ENCODE measurements around the gene CGRRF1.

CGRRF1 gene

DNA sequence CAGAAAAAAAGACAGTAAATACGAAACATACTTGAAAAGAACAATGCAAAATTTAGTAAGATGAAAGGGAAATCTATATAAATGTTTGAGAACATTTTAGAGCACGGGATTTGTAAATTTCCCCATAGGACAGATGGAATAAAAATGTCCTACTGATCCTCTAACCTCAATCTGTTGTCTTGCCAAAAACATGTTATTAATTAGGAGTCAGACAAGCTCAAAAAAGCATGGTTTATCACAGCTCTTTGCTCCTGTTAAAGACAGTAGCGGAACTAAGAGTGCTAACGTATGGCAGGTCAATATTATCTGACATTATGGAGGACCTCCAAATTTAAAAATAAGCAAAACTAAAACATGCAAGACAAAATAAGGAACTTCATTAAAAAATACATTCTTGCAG lies 33.8 kb upstream of the CGRRF1 start:
- Histone ChIP-seq H3K4me1 (peaks cover 3% of the 10 kb centered on the region; the same call in 1 of the 2 replicates), H3K27me3 (no peaks in the 10 kb centered on the region), H3K36me3 (peaks cover 67% of the 10 kb centered on the region), H4K20me1 (no peaks in the 10 kb centered on the region), H3K9ac (no peak overlapping the region), H3K9me3 (no peaks in the 10 kb centered on the region), H3K4me2 (no peak overlapping the region), H3K4me3 (no peak overlapping the region), H3K27ac (no peak overlapping the region)
- TF ChIP-seq Cebpa-rat (IDR thresholded peaks at IDR 0.05): no peak

- H3K4me3 ChIP-seq: no peak overlapping the region
- no peak overlapping the region for H3K27ac ChIP-seq
- TF ChIP-seq Cebpa-rat (IDR thresholded peaks at IDR 0.05): no peak
- no peak overlapping the region for H3K4me2 ChIP-seq
- no peaks in the 10 kb centered on the region for H3K9me3 ChIP-seq
- peaks cover 75% of the 10 kb centered on the region for H3K36me3 ChIP-seq
- no peak overlapping the region for H3K9ac ChIP-seq
- no peaks in the 10 kb centered on the region for H3K27me3 ChIP-seq
- H4K20me1 ChIP-seq: peaks cover 18% of the 10 kb centered on the region
- peaks cover 13% of the 10 kb centered on the region for H3K4me1 ChIP-seq
Measured at GRCh38 chr14:54478636-54479215, 31.0 kb upstream of the CGRRF1 start.

GRCh38 chr14:54480830-54481562 lies 28.7 kb upstream of the CGRRF1 start:
- no peak overlapping the region for H3K4me2 ChIP-seq

GRCh38 chr14:54481695-54482094 lies 28.0 kb upstream of the CGRRF1 start:
- H3K27ac ChIP-seq: no peak overlapping the region
- peaks cover 47% of the 10 kb centered on the region for H4K20me1 ChIP-seq
- TF ChIP-seq Cebpa-rat (IDR thresholded peaks at IDR 0.05): no peak
- H3K9me3 ChIP-seq: peaks cover 3% of the 10 kb centered on the region; the same call in 1 of the 2 replicates
- H3K9ac ChIP-seq: no peak overlapping the region
- no peak overlapping the region for H3K4me3 ChIP-seq
- H3K4me2 ChIP-seq: no peak overlapping the region
- H3K27me3 ChIP-seq: no peaks in the 10 kb centered on the region
- peaks cover 30% of the 10 kb centered on the region for H3K4me1 ChIP-seq
- peaks cover 57% of the 10 kb centered on the region for H3K36me3 ChIP-seq

More at GRCh38 chr14:54480830-54481562, 28.7 kb upstream of the CGRRF1 start:
- H3K9me3 ChIP-seq: peaks cover 3% of the 10 kb centered on the region; the same call in 1 of the 2 replicates
- no peak overlapping the region for H3K9ac ChIP-seq
- no peak overlapping the region for H3K27ac ChIP-seq
- H3K4me1 ChIP-seq: peaks cover 25% of the 10 kb centered on the region
- peaks cover 40% of the 10 kb centered on the region for H4K20me1 ChIP-seq
- H3K27me3 ChIP-seq: no peaks in the 10 kb centered on the region
- H3K4me3 ChIP-seq: no peak overlapping the region
- TF ChIP-seq Cebpa-rat (IDR thresholded peaks at IDR 0.05): no peak
- H3K36me3 ChIP-seq: peaks cover 59% of the 10 kb centered on the region

- peak overlapping the region; percentile 24; the same call in 1 of the 2 replicates for H3K4me2 ChIP-seq
- H4K20me1 ChIP-seq: peaks cover 57% of the 10 kb centered on the region
- no peak overlapping the region for H3K4me3 ChIP-seq
- H3K9me3 ChIP-seq: peaks cover 3% of the 10 kb centered on the region; the same call in 1 of the 2 replicates
- no peaks in the 10 kb centered on the region for H3K27me3 ChIP-seq
- H3K36me3 ChIP-seq: peaks cover 56% of the 10 kb centered on the region
- peaks cover 44% of the 10 kb centered on the region for H3K4me1 ChIP-seq
- no peak overlapping the region for H3K9ac ChIP-seq
- H3K27ac ChIP-seq: no peak overlapping the region
- TF ChIP-seq Cebpa-rat (IDR thresholded peaks at IDR 0.05): no peak
Measured at GRCh38 chr14:54483073-54483745, 26.5 kb upstream of the CGRRF1 start.

GRCh38 chr14:54483846-54484245 lies 25.9 kb upstream of the CGRRF1 start:
- no peak overlapping the region for H3K27ac ChIP-seq
- peaks cover 3% of the 10 kb centered on the region; the same call in 1 of the 2 replicates for H3K9me3 ChIP-seq
- no peak overlapping the region for H3K4me3 ChIP-seq
- peaks cover 44% of the 10 kb centered on the region for H3K4me1 ChIP-seq
- no peak overlapping the region for H3K9ac ChIP-seq
- H3K4me2 ChIP-seq: peak overlapping the region; percentile 24; the same call in 1 of the 2 replicates
- no peaks in the 10 kb centered on the region for H3K27me3 ChIP-seq
- H4K20me1 ChIP-seq: peaks cover 57% of the 10 kb centered on the region
- no peak for TF ChIP-seq Cebpa-rat (IDR thresholded peaks at IDR 0.05)
- peaks cover 50% of the 10 kb centered on the region for H3K36me3 ChIP-seq

- H3K4me1 ChIP-seq: peaks cover 47% of the 10 kb centered on the region
- no peaks in the 10 kb centered on the region for H3K27me3 ChIP-seq
- no peak for TF ChIP-seq Cebpa-rat (IDR thresholded peaks at IDR 0.05)
- no peak overlapping the region for H3K9ac ChIP-seq
- peaks cover 3% of the 10 kb centered on the region; the same call in 1 of the 2 replicates for H3K9me3 ChIP-seq
- no peak overlapping the region for H3K27ac ChIP-seq
- peak overlapping the region; percentile 86 for H3K4me2 ChIP-seq
- H3K4me3 ChIP-seq: no peak overlapping the region
- peaks cover 29% of the 10 kb centered on the region for H3K36me3 ChIP-seq
- peaks cover 57% of the 10 kb centered on the region for H4K20me1 ChIP-seq
Measured at GRCh38 chr14:54486685-54487084, 23.0 kb upstream of the CGRRF1 start.

DNA sequence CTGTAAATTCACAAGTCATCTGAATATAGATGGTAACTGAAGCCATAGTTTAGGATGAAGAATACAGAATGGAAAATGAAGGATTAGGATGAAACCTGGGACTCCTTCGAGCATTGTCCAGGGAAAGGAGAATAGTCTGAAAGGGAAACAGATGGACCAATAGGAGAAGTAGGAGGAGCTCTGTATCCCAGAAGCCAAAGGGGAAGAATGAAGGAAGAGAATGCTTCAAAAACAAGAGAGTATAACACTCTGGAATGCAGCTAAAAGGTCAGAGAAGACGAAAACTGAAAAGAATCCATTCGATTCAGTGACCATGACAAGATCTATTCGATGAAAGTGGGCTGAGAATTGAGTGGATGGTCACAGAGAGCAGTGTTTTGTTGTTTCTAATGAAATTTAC lies 21.9 kb upstream of the CGRRF1 start:
- Histone ChIP-seq H3K4me2 (peak overlapping the region; percentile 86), H3K9ac (peak overlapping the region; percentile 98), H3K4me1 (peaks cover 47% of the 10 kb centered on the region), H4K20me1 (peaks cover 49% of the 10 kb centered on the region), H3K36me3 (peaks cover 18% of the 10 kb centered on the region), H3K9me3 (peaks cover 3% of the 10 kb centered on the region; the same call in 1 of the 2 replicates), H3K27ac (peak overlapping the region; percentile 97), H3K27me3 (no peaks in the 10 kb centered on the region), H3K4me3 (peak overlapping the region; percentile 100)
- TF ChIP-seq Cebpa-rat (IDR thresholded peaks at IDR 0.05): no peak

DNA sequence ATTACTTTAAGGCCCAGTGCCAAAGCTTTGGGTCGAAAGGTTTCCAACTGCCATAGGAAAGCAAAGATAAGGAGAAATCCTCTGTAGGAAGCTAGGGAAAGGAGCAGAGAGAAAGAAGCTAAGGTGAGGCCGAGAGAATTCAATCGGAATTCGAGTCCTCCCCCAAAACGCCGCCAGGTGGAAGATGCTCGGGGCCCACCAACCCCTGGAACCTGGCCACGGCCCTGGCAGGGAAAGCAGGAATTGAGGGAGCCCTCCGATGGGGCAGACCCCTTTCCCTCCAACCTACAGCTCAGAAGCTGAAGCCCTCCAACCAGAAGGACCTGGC lies 21.4 kb upstream of the CGRRF1 start:
- Histone ChIP-seq H3K9ac (peak overlapping the region; percentile 98), H3K4me2 (peak overlapping the region; percentile 86), H3K27me3 (no peaks in the 10 kb centered on the region), H3K9me3 (peaks cover 3% of the 10 kb centered on the region; the same call in 1 of the 2 replicates), H3K4me1 (peaks cover 44% of the 10 kb centered on the region), H4K20me1 (peaks cover 44% of the 10 kb centered on the region), H3K4me3 (peak overlapping the region; percentile 100), H3K36me3 (peaks cover 13% of the 10 kb centered on the region), H3K27ac (peak overlapping the region; percentile 97)
- no peak for TF ChIP-seq Cebpa-rat (IDR thresholded peaks at IDR 0.05)

Data from BLaER1 (cell line).